ENCODE measurements around the gene PARP11. TPM values are rescaled to one million over a fixed set of nuclear protein-coding genes. Genes with fewer than 3 reads are reported as not detected.

Gene PARP11
- polyA plus RNA-seq, 10 donors: 5.1 to 8.3 (median 6.7) TPM

DNA sequence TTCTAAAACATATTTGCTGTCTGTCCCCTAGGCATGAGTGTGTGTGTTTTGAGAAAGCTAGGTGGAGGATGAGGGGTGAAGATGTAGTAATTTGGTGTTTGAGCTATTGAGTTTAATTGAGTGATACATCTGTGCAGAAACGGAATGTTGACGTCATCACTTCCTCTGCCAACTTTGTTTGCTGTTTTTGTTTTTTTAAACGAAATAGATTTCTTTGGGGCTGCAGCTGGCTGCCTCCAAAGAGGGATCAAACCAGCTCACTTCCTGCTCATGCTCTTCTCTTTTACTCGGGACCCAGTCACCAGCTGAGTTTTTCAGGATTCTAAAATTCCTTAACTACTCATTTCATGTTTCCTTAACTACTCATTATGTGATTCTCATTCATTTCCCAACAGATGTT is 100.8 kb downstream of the PARP11 start:
- DNase-seq: no peak

DNA sequence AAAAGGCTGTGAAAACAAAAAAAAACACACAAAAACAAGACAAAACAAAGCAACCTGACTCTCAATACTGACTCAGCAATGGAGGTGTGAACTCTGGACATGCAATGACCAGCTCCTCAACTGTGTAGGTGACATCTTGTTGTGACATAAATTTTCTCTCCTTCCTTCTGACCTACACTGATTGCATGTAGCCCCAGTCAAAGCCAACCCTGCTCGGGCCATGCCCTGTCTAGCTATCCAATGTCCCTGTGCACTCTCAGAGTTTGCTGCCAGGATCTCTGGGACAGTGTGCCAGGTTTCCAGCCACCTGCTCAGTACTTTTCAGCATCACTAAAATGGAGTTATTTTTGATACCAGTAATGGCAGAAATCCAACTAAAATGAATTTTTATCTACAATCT is 101.3 kb downstream of the PARP11 start:
- no peak for DNase-seq

DNA sequence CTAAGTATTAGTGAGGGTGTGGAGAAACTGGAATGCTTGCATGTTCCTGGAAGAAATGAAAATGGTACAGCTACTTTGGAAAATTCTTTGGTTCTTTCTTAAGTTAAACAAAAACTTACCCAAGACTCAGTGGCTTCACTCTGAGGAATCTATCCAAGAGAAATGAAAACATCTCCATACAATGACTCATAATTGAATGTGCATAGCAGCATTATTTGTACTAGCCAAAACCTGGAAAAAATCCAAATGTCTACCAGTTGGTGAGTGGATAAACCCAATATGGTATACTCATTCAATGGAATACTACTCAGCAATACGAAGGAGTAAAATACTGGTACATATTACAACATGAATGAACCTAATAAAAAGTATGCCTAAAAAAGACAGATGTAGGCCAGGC is 102.3 kb downstream of the PARP11 start:
- DNase-seq: no peak

DNA sequence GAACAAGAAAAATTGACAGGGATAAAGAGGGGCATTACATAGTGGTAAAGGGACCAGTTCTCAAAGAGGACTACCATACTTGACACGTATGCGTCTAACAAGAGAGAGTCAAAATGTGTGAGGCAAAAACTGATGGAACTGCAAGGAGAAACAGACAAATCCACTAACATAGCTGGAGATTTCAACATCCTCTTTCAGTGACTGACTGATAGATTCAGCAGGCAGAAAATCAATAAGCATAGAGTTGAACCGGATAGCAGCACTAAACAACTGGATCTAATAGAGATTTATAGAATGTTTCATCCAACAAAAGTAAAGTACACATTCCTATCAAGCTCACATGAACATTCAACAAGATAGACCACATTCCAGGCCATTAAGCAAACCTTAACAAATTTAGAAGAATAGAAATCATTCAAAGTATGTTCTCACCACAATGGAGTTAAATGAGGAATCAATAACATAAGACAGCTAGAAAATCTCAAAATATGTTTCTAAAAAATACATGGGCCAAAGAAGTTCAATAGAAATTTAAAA is 104.2 kb downstream of the PARP11 start:
- DNase-seq: no peak

DNA sequence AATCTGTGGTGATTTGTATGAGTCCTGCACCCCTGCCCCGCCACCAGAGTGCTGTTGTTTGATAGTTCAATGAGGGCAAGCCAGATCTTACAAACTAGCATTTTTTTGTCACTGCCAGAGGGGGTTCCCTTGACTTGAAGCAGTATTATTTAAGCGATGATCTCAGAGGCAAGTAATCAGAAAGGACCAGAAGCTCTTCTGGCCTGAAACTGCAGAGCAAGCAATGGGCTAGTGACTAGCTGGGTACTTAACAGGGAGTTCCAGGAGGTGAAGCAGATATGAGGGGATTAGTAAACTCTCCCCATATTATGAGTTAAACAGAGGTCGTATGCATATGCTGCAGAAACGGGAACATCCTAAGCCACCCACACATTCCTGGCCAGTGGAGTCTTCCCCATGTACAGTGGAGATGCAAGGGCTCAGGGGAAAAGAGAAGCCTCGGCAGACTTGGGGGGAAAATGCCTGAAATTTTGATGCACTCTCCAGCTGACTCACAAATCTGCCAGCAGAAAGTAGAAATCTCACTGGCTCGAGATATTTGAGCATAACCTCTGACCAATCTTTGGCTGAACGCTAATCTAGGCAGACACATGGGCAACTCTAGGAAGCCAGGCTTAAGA is 112.0 kb downstream of the PARP11 start:
- DNase-seq: no peak

DNA sequence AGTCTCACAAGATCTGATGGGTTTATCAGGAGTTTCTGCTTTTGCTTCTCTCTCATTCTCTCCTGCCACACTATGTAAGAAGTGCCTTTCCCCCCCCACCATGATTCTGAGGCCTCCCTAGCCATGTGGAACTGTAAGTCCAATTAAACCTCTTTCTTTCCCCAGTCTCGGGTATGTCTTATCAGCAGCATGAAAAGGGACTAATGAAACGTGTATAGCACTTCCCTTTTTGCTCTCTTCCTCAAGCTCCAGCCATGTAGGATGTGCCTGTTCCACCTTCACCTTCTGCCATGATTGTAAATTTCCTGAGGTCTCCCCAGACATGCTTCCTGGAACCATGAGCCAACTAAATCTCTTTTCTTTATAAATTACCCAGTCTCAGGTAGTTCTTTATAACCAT is 113.3 kb downstream of the PARP11 start:
- DNase-seq: no peak

Other genes starting within 250 kb of the PARP11 start
- 1 to 10 TPM; 1.0 to 2.6 (median 1.6) TPM for gene CRACR2A, start 120.3 kb downstream of the PARP11 start, polyA plus RNA-seq (ENCODE audit: insufficient read length in 10 of 10)

All from muscle of back (tissue), 11 donors.